K562 (cell line): ENCODE data around the gene CCDC136. TPM values are rescaled to one million over a fixed set of nuclear protein-coding genes. Genes with fewer than 3 reads are reported as not detected.

Experiments used
- ATAC-seq: fragments of 200-7000 bp; cut with Tn5 transposase; 3 replicates; pipeline ENCODE4 v1.9.1; 2020; ENCODE audit warnings: moderate library complexity
- BruUV-seq: library from RNA; stranded (reverse); fragments of 400-500 nt; replicated peaks from 2 replicates; lab custom pipeline; 2021; lab: Mats Ljungman, UMichigan
- CTCF ChIA-PET: fragments of 300-600 bp; formaldehyde crosslinking; extraction: SDS; loops from one replicate; lab custom pipeline; 2021; ENCODE audit warnings: low intra/inter-chr PET ratio; lab: Yijun Ruan, JAX
- POLR2A ChIA-PET: fragments of 300-600, 350-650 bp; sonication (Branson Sonifier 250); formaldehyde crosslinking; extraction: SDS; loops from one replicate; lab custom pipeline; 2021; ENCODE audit warnings: antibody characterized with exemption, inconsistent platforms; lab: Yijun Ruan, JAX
- DNase-seq, 4 experiments: peaks; one replicate each; pipeline versions ENCODE4 v3.0.0 to v3.0.0-alpha.2; 2011 to 2018; ENCODE audit warnings: low spot score in 3 of 4, mixed read lengths in 3 of 4; ENCODE audit errors: extremely low read depth in 1 of 4
- FAIRE-seq: peaks from 2 replicates; lab custom pipeline; 2011; peaks lifted over from hg19 to GRCh38; lab: Jason Lieb, UNC
- H2AFZ ChIP-seq: 2 replicates; pipeline ENCODE4 v1.6.0; 2011; ENCODE audit warnings: low read depth, low read length, control low read depth, inconsistent platforms
- H3K27ac ChIP-seq: fragments of 200-600 bp; 3 replicates; pipeline ENCODE4 v1.8.0; 2011; ENCODE audit warnings: low read depth, mild to moderate bottlenecking, control low read depth, inconsistent platforms, low read length, moderate library complexity, mixed read lengths; ENCODE audit errors: extremely low read depth
- H3K27me3 ChIP-seq, 2 experiments: fragments of 300-600 bp in 1 of 2; 2 replicates in 1 of 2; 3 replicates in 1 of 2; pipeline versions ENCODE4 v1.6.0 to v1.8.0; 2011; ENCODE audit warnings: inconsistent platforms in 2 of 2, low read length in 2 of 2, mild to moderate bottlenecking in 1 of 2, mixed read lengths in 1 of 2, moderate library complexity in 1 of 2; ENCODE audit not compliant: control insufficient read depth in 2 of 2, insufficient read depth in 2 of 2
- H3K36me3 ChIP-seq: fragments of 300-600 bp; 3 replicates; pipeline ENCODE4 v1.8.0; 2011; ENCODE audit warnings: mild to moderate bottlenecking, low read length, inconsistent platforms; ENCODE audit not compliant: control insufficient read depth, insufficient read depth
- H3K4me1 ChIP-seq, 2 experiments: fragments of 200-600 bp in 1 of 2; replicated peaks in 1 of 2; 2 replicates in 1 of 2; 3 replicates in 1 of 2; pipeline versions ENCODE4 v1.5.1 to v1.8.0; 2011; ENCODE audit warnings: inconsistent platforms in 2 of 2, low read length in 2 of 2, mild to moderate bottlenecking in 1 of 2, mixed read lengths in 1 of 2, moderate library complexity in 1 of 2; ENCODE audit not compliant: control insufficient read depth in 2 of 2, insufficient read depth in 2 of 2
- H3K4me2 ChIP-seq: 2 replicates; pipeline ENCODE4 v1.6.1; 2011; ENCODE audit warnings: low read length, control low read depth, inconsistent platforms, mixed read lengths; ENCODE audit not compliant: insufficient read depth
- H3K4me3 ChIP-seq: fragments of 200-600 bp; sonication (generic), shearing (Covaris generic); 2 replicates; pipeline ENCODE4 v1.5.1; 2016; ENCODE audit warnings: control low read depth, inconsistent platforms
- H3K79me2 ChIP-seq: fragments of 200-600 bp; 3 replicates; pipeline ENCODE4 v1.8.0; 2011; ENCODE audit warnings: low read length, inconsistent platforms; ENCODE audit not compliant: control insufficient read depth, insufficient read depth
- H3K9ac ChIP-seq, 2 experiments: 2 replicates each; pipeline versions ENCODE4 v1.6.0 to v1.6.1; 2011; ENCODE audit warnings: low read depth in 2 of 2, low read length in 2 of 2, control low read depth in 1 of 2, inconsistent platforms in 1 of 2, mild to moderate bottlenecking in 1 of 2, mixed read lengths in 1 of 2; ENCODE audit not compliant: insufficient read depth in 1 of 2
- H3K9me1 ChIP-seq: one replicate; pipeline ENCODE4 v1.6.0; 2011; ENCODE audit warnings: inconsistent platforms, mild to moderate bottlenecking, low read length, moderate library complexity; ENCODE audit not compliant: control insufficient read depth, insufficient read depth
- H3K9me3 ChIP-seq: replicated peaks from 2 replicates; pipeline ENCODE4 v1.5.1; 2011; ENCODE audit warnings: low read depth, low read length, inconsistent platforms; ENCODE audit not compliant: control insufficient read depth, insufficient read depth
- H4K20me1 ChIP-seq: replicated peaks from 2 replicates; pipeline ENCODE4 v1.6.1; 2011; ENCODE audit warnings: low read length, inconsistent platforms, mixed read lengths; ENCODE audit not compliant: control insufficient read depth, insufficient read depth
- EGR1 ChIP-seq: fragments of 450-650 bp; conservative IDR thresholded peaks from 2 replicates; pipeline ENCODE4 v1.6.1; 2017; ENCODE audit warnings: mild to moderate bottlenecking
- EWSR1 ChIP-seq: fragments of 450-650 bp; IDR thresholded peaks from 2 replicates; pipeline ENCODE4 v1.6.1; 2018; ENCODE audit warnings: borderline replicate concordance, mild to moderate bottlenecking, low read depth, moderate library complexity; ENCODE audit not compliant: partially characterized antibody
- HDAC1 ChIP-seq, 2 experiments: fragments of 450-650 bp; IDR thresholded peaks; 2 replicates each; pipeline ENCODE4 v1.6.1; 2016 to 2017; ENCODE audit warnings: inconsistent platforms in 1 of 2, mild to moderate bottlenecking in 1 of 2, moderate library complexity in 1 of 2
- NCOA2 ChIP-seq, 2 experiments: fragments of 450-650 bp; IDR thresholded peaks; 2 replicates each; pipeline ENCODE4 v1.6.1; 2018; ENCODE audit warnings: mild to moderate bottlenecking in 2 of 2, moderate library complexity in 1 of 2; ENCODE audit not compliant: partially characterized antibody in 2 of 2
- NFATC3 ChIP-seq: fragments of 450-650 bp; IDR thresholded peaks from 2 replicates; pipeline ENCODE4 v1.6.1; 2017; ENCODE audit warnings: mild to moderate bottlenecking
- NFYB ChIP-seq: IDR thresholded peaks from 2 replicates; pipeline ENCODE4 v1.6.1; 2011; ENCODE audit warnings: mild to moderate bottlenecking, moderate library complexity; ENCODE audit not compliant: insufficient read length; ENCODE audit errors: extremely low read depth
- NKRF ChIP-seq: fragments of 450-650 bp; IDR thresholded peaks from 2 replicates; pipeline ENCODE4 v1.6.1; 2016; ENCODE audit warnings: borderline replicate concordance
- POLR2G ChIP-seq: fragments of 200-400 bp; formaldehyde crosslinking; IDR thresholded peaks from 2 replicates; pipeline ENCODE4 v1.6.1; 2017; ENCODE audit warnings: low read depth, mild to moderate bottlenecking, antibody characterized with exemption, low read length, moderate library complexity
- POU5F1 ChIP-seq: fragments of 150-350 bp; IDR thresholded peaks from 2 replicates; pipeline ENCODE4 v1.6.1; 2014; ENCODE audit warnings: borderline replicate concordance, low read length, low read depth, mild to moderate bottlenecking; ENCODE audit not compliant: partially characterized antibody
- THRAP3 ChIP-seq: fragments of 450-650 bp; IDR thresholded peaks from 2 replicates; pipeline ENCODE4 v1.6.1; 2016; ENCODE audit warnings: mild to moderate bottlenecking, inconsistent platforms, borderline replicate concordance
- WGBS: fragments of 100-300 bp; shearing (Covaris generic); methylation state at CpG from one replicate; pipeline ENCODE4 v1.1.6; 2016; ENCODE audit warnings: low coverage, mixed read lengths; ENCODE audit not compliant: insufficient coverage; ENCODE audit errors: missing lambda C conversion rate; 5-methylcytosine and 5-hydroxymethylcytosine counted together
- in situ Hi-C: fragments of 300-500 bp; cut with MboI; formaldehyde crosslinking; loops from 4 replicates; pipeline ENCODE4 v1.15.0; 2018; ENCODE audit warnings: inconsistent platforms, mixed read lengths
- intact Hi-C: fragments of 100-400 bp; cut with micrococcal nuclease; formaldehyde crosslinking; loops from 2 replicates; pipeline ENCODE4 v1.14.2; 2022
- polyA plus RNA-seq, 8 experiments: library from polyadenylated mRNA; depleted of rRNA in 4 of 8; stranded (reverse) in 5 of 8; unstranded in 3 of 8; fragments of >200 nt; fragmentation: Nextera tagmentation in 2 of 8; fragmentation: Illumina TruSeq in 1 of 8; extraction: Ambion mirVana in 2 of 8; extraction: Trizol in 1 of 8; gene quantifications; 2 replicates each; pipeline versions ENCODE4 v1.2.1 to v1.2.3, GENCODE V29; 2011 to 2014; ENCODE audit warnings: inconsistent platforms in 1 of 8, missing spikeins in 1 of 8
- total RNA-seq, 7 experiments: library from RNA; depleted of rRNA in 6 of 7; stranded (reverse); fragments of >200 nt in 6 of 7; fragmentation: Illumina TruSeq in 2 of 7; extraction: Trizol in 2 of 7; gene quantifications; 2 replicates each; pipeline versions ENCODE4 v1.2.1 to v1.2.3, GENCODE V29; 2011 to 2021; ENCODE audit warnings: low replicate concordance in 1 of 7

Gene CCDC136
- total and polyA plus RNA-seq, 9 of the 15 experiments (the other 6 are each of a cell fraction or from before 2014, with no cell fraction given) = 2.4 to 40.8 (median 26.5) TPM

GRCh38 chr7:128809363-128809762 lies 17.6 kb downstream of the CCDC136 start:
- H3K9ac ChIP-seq = peak overlapping the region in 1 of 2 experiments; percentile 62; a peak in 1 of 4 replicates
- no peak for FAIRE-seq
- H3K4me3 ChIP-seq = no peak overlapping the region
- intact Hi-C loops = no loop called here
- H3K9me3 ChIP-seq = no peaks in the 10 kb centered on the region
- TF ChIP-seq POU5F1 (no peak), EGR1 (peak; percentile 34; the same call in 1 of the 2 replicates)
- 59% methylated on average over 3 of the region's 3 CpGs for WGBS
- no peak overlapping the region for H3K4me2 ChIP-seq
- no peaks in the 10 kb centered on the region for H3K27me3 ChIP-seq
- no peak; the same call in none of the 3 replicates for ATAC-seq
- peaks cover 18 to 19% of the 10 kb centered on the region in 2 experiments; a peak in 4 of 5 replicates for H3K4me1 ChIP-seq
- peaks cover 68% of the 10 kb centered on the region for H3K36me3 ChIP-seq
- BruUV-seq = no TSS peak
- H2AFZ ChIP-seq = no peak overlapping the region
- H4K20me1 ChIP-seq = no peaks in the 10 kb centered on the region
- peak in 2 of 4 experiments; percentile 48 to 54 for DNase-seq
- H3K79me2 ChIP-seq = no peaks in the 10 kb centered on the region
- CTCF ChIA-PET = no interaction called here
- POLR2A ChIA-PET = interaction anchor here (0.8 to 1.6 kb wide), 4 partner anchors 10 to 22 kb away, joined by 3 to 15 read pairs (median 4); no protein-coding TSS in a partner anchor
- H3K27ac ChIP-seq = no peak overlapping the region
- in situ Hi-C loops = no loop called here
- H3K9me1 ChIP-seq = peaks cover 6% of the 10 kb centered on the region

- POLR2A ChIA-PET = no interaction called here
- TF ChIP-seq NFYB (no peak), POLR2G (no peak), NFATC3 (no peak), THRAP3 (no peak), NCOA2 (IDR thresholded peaks at IDR 0.05; ENCODE audit: partially characterized antibody in 2 of 2) (no peak), EWSR1 (no peak), NKRF (no peak), HDAC1 (IDR thresholded peaks at IDR 0.05) (no peak)
Observed at GRCh38 chr7:128810473-128810872, 18.7 kb downstream of the CCDC136 start.

More at GRCh38 chr7:128810473-128810872, 18.7 kb downstream of the CCDC136 start:
- Histone ChIP-seq H4K20me1 (no peaks in the 10 kb centered on the region), H3K27me3 (no peaks in the 10 kb centered on the region), H2AFZ (no peak overlapping the region), H3K4me3 (no peak overlapping the region), H3K36me3 (peaks cover 57% of the 10 kb centered on the region), H3K4me2 (no peak overlapping the region), H3K27ac (no peak overlapping the region), H3K79me2 (no peaks in the 10 kb centered on the region), H3K4me1 (peaks cover 25% of the 10 kb centered on the region in 2 experiments; a peak in 4 of 5 replicates), H3K9ac (no peak overlapping the region), H3K9me1 (peaks cover 6% of the 10 kb centered on the region), H3K9me3 (no peaks in the 10 kb centered on the region)
- in situ Hi-C loops (no loop called here), intact Hi-C loops (no loop called here)
- FAIRE-seq (no peak), ATAC-seq (no peak), DNase-seq (no peak)
- no TSS peak for BruUV-seq
- CTCF ChIA-PET = no interaction called here
- WGBS = 52% methylated on average over 2 of the region's 2 CpGs
